BJ (cell line): Measurements from ENCODE around the gene NR5A1. TPM values are rescaled to one million over a fixed set of nuclear protein-coding genes. Genes with fewer than 3 reads are reported as not detected.

Experiments
- CTCF ChIA-PET: fragments of 350-600 bp; formaldehyde crosslinking; extraction: SDS; loops from one replicate; lab custom pipeline; 2021; ENCODE audit warnings: antibody characterized with exemption, inconsistent platforms; lab: Yijun Ruan, JAX
- POLR2A ChIA-PET: fragments of 300-600 bp; sonication (Branson Sonifier 250); formaldehyde crosslinking; extraction: SDS; loops from one replicate; lab custom pipeline; 2021; ENCODE audit warnings: antibody characterized with exemption; lab: Charles Lee
- DNase-seq: peaks from one replicate; pipeline ENCODE4 v3.0.0-alpha.2; 2011; ENCODE audit warnings: low read depth
- H3K27me3 ChIP-seq: 2 replicates; pipeline ENCODE4 v1.6.0; 2011; ENCODE audit warnings: low read length; ENCODE audit not compliant: control insufficient read depth, insufficient read depth
- H3K36me3 ChIP-seq: 2 replicates; pipeline ENCODE4 v1.5.1; 2011; ENCODE audit warnings: low read length; ENCODE audit not compliant: control insufficient read depth, insufficient read depth
- H3K4me3 ChIP-seq: 2 replicates; pipeline ENCODE4 v1.5.1; 2011; ENCODE audit warnings: low read depth, mild to moderate bottlenecking, control low read depth, low read length
- CTCF ChIP-seq: IDR thresholded peaks from 2 replicates; pipeline ENCODE4 v1.5.1; 2011; ENCODE audit warnings: low read depth, mild to moderate bottlenecking, control low read depth, inconsistent platforms, low read length, moderate library complexity; ENCODE audit not compliant: insufficient read depth
- polyA plus RNA-seq: library from polyadenylated mRNA; depleted of rRNA; stranded (reverse); fragments of >200 nt; gene quantifications from 2 replicates; pipeline ENCODE4 v1.2.3, GENCODE V29; 2011

The NR5A1 gene
- polyA plus RNA-seq, 1 experiment, result not detected

DNA sequence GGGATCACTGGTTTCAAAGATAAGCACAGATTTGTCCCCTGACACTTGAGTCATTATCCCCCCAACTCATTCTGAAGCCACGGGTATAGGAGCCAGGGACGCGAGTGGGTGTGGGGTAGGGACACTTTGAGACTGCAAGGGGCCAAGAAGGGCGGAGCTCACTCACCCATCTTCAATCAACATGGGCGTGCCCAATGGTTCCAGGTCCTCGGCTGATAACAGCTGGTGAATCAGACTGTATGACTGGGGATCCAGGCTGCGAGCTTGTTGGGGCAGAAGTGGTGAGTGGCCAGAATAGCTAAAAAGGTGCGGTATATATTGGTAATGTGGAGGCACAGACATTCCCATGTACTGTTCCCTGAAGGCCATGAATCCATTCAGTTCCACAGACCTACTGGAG, 30.7 kb upstream of the NR5A1 start:
- CTCF ChIA-PET, result interaction anchor here (1.0 to 8.6 kb wide), 14 partner anchors 8 to 412 kb away, joined by 3 to 130 read pairs (median 8); partner anchors contain the start of gene PSMB7
- POLR2A ChIA-PET, result no interaction called here
- DNase-seq, result no peak

DNA sequence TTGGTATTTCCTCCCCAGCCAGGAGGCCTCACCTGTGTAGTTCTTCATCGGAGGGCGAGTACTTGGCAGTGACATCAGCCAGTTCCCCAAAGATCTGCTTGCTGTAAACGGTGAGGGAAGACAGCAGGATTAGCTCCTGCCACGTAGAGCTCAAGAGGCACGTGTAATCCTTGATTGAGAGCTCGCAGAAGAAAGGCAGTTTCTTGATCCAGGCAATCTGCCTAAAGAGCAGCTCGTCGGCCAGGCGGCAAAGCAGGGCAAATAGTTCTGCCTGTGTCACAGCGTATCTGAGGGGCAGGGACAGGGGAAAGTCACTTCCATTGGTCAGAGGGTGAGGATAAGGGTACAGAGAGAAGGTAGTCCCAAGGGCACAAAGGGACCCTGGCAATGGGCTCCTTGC, 28.6 kb upstream of the NR5A1 start:
- Histone ChIP-seq H3K36me3 (no peaks in the 10 kb centered on the region), H3K4me3 (no peak overlapping the region), H3K27me3 (peaks cover 2% of the 10 kb centered on the region)
- TF ChIP-seq CTCF, result no peak
- CTCF ChIA-PET, result interaction anchor here (0.9 to 8.6 kb wide), 13 partner anchors 9 to 409 kb away, joined by 3 to 130 read pairs (median 7); partner anchors contain the start of gene PSMB7
- POLR2A ChIA-PET, result no interaction called here
- no peak for DNase-seq

More for the DNA sequence above, 30.7 kb upstream of the NR5A1 start:
- TF ChIP-seq CTCF, result no peak
- no peaks in the 10 kb centered on the region for H3K36me3 ChIP-seq
- no peak overlapping the region for H3K4me3 ChIP-seq
- H3K27me3 ChIP-seq, result peaks cover 4% of the 10 kb centered on the region

- ChIA-PET POLR2A (no interaction called here), CTCF (interaction anchor here (2.0 to 8.6 kb wide), 2 partner anchors 115 to 406 kb away, joined by 5 to 130 read pairs; partner anchors contain the start of gene PSMB7)
- H3K4me3 ChIP-seq, result no peak overlapping the region
Observed at GRCh38 chr9:124532897-124533296, 25.7 kb upstream of the NR5A1 start.

GRCh38 chr9:124531115-124531514, 23.9 kb upstream of the NR5A1 start:
- Histone ChIP-seq H3K27me3 (no peaks in the 10 kb centered on the region), H3K36me3 (no peaks in the 10 kb centered on the region), H3K4me3 (no peak overlapping the region)
- no peak for TF ChIP-seq CTCF
- DNase-seq, result no peak
- POLR2A ChIA-PET, result no interaction called here
- CTCF ChIA-PET, result no interaction called here

More at GRCh38 chr9:124532897-124533296, 25.7 kb upstream of the NR5A1 start:
- no peaks in the 10 kb centered on the region for H3K36me3 ChIP-seq
- H3K27me3 ChIP-seq, result no peaks in the 10 kb centered on the region
- no peak for TF ChIP-seq CTCF
- DNase-seq, result no peak

- CTCF ChIA-PET, result no interaction called here
- no peak for TF ChIP-seq CTCF
- POLR2A ChIA-PET, result no interaction called here
- Histone ChIP-seq H3K4me3 (no peak overlapping the region), H3K36me3 (no peaks in the 10 kb centered on the region), H3K27me3 (no peaks in the 10 kb centered on the region)
- DNase-seq, result no peak
Observed at GRCh38 chr9:124530246-124530645, 23.0 kb upstream of the NR5A1 start.
